Fibroblast of skin of scalp (primary cell): Measurements from ENCODE around the gene BMF.
"Not testable (repeated sequence)": the region's sequence is repeated elsewhere in the genome, so short reads cannot be mapped to it uniquely, and the experiment has no call there.

ENCODE experiments used
- DNase-seq: peaks from one replicate; pipeline ENCODE4 v3.0.0-alpha.2; 2013

The BMF gene

DNA sequence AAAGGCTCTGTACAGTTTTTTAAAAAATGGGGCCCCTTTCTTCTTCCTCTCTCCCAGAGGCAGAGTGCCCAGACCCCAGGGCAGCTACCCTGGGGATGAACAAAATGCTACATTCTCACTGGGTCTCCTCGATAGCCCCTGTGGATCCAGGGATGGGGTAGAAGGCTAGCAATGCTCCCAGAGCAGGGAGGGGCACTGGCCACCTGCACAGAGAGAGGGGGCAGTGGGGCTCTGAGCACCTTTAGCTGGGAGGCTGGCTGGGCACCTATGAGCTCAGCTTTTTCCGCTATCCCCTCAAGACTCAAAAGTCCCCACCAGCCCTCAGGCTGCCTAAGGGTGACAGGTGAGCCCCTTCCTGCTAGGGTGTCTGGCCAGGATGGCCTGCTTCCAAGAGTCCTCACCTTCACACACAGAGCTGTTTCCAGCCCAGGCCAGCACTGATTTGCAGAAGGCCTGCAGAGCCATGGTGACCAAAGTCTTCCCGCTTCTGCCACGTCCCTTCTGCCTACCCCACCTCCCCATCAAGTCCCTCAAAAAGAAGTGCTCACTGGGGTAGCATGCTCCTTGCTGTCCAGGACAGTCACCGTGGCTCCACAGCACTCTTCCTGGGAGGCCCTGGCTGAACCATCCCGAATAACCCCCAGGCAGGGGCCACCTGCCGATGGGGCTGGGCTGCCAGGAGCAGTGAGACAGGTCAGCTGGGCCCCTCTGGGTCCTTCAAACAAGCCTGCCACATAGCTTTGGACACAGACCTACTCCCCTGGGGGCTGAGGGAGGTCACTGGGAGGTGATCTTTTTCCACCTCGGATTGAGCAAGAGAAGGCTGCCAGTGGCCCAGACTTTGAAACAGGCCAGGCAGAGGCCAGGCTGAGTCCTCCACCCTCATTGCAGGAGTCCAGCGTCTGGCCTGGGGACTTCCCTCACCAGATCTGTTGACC, 20.4 kb downstream of the BMF start:
- no peak for DNase-seq

DNA sequence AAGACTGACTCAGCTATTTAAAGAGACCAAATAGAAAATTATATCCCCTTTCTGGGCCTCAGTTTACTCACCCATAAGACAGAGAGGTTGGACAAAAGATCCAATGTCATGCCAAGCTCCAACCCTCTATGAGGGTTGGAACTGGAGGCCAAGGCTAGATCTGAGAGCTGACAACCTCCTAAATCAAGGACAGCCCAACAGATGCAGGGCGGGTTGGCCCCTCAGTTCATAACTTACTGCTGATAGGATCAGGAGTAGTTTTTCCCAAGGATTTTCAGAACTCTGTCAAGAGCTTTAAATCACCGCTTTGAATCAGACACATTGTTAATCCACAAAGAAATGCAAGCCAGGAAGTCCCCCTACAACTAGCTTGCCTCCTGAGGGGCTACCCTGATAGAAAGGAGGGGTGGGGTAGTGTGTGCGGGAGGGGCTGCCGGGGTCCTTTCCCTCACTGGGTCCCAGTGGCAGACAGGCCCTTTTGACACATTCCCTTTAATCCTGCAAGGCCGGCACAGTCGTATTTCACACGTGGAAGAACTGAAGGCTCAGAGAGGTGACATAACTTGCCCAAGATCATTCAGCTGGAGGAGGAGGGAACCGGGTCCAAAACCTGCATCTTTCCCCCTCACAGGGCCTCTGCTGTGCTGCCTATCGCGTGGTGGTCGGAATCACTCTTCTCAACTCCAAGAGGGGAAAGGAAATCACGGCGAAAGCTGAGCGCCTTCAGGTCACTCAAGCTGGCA, 21.4 kb downstream of the BMF start:
- DNase-seq, result no peak

DNA sequence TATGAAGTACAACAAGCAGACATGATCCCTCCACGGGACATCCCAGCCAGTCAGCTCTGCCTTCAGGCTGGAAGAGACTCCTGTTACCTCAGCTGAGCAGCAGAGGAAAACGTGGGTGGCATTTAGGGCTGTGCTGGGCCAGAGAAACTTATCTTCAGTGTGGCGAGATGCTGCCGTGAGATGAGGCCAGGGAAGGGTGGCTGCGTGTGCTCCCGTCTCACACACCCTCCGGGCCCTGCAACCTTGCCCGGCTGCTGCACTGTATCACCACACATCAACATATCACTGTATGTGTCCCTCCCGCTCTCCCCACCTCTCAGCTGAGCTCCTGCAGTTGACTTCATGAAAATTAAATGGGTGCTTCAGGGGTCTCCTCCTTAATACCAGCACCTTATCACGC, 23.4 kb downstream of the BMF start:
- no peak for DNase-seq

DNA sequence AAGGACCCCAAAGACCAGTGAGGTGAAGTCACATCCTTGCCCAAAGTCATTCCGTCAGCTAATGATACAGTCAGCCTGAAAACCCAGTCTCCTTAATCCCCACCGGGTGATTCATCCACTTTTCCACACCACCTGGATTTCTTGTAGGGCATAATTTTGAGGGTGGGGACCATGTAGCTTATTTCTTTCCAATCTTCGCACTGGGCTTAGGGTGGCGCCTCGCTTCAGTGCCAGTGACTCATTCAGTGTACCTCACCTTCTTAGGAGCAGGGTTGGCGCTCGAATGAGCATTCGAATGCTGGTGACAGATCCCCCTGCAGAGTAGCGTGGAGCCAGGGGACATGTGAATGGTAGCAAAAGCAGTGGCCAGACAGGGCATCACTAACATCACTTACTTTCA, 24.0 kb downstream of the BMF start:
- DNase-seq, result no peak

DNA sequence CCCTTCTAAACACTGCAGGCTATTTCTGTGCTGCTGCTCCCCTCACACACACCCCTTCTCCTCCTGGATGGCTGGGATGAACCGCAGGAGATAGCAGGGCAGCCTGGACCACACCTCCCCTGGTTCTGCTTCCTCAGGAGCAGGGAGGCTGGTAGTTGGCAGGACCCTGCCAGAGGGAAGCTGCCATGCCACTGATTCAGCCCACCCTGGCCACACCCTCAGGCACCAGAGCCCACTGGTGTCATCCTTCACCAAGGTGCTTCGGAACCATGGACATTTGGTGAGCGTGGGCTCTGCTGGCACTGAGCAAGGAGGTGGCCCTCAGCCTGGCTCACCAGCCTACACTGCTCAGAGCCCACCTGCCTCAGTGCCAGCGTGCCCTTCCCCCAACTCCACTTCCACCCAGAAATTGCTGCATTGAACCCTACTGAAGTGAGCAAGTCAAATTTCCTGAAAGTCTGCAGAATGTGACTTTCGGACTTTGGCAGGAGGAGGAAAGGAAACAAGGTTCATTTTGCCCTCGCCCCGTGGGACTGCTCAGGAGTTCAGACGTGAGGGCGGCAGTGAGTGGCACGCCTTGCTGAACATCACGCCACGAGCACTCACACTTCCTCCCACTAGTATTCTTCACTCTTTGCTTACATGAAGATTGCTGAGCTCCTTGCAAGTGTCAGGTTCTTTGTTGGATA, 26.3 kb downstream of the BMF start:
- no peak for DNase-seq

DNA sequence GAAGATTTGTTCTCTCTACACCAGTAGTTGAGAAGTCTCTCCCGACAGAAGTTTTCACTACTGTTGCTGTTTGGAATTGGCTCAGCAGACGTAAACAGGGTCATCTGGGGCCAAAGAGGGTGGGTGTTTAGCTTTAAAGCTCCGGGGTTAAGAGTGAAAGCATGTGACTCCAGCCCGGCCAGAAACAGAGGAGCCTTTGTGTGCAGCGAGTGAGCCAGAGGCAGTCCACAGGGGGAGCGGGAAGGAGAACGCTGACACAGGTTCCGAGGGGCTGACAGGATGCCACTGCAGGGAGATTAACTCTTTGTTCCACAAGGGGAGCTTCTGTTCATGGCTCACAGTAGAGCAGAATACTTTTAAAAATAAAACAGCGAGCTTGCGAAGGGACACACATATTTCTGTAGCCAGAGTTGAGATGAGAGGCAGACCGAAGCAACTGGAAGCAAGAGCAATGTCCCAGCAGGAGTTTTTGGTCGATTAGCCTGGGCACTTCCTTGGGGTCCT, 26.9 kb downstream of the BMF start:
- DNase-seq, result peak; percentile 47

DNA sequence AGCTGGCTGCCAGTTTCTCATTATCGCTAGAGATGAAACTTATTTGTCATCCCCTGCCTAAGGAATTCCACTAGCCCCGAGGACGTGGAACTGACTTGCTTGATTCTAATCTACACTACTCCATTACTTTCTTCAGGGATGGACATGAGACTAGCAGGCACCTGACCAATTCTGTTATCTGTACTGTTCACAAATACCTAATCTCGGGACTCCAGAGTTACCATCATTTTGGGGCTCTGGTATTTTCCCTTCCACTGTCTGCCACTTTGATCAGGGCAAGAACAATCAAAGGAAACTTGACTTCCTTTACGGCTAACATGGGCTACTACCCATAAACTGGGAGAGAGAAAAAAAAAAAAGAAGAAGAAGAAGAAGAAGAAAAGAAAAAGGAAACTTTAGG, 27.8 kb downstream of the BMF start:
- DNase-seq, result no peak

DNA sequence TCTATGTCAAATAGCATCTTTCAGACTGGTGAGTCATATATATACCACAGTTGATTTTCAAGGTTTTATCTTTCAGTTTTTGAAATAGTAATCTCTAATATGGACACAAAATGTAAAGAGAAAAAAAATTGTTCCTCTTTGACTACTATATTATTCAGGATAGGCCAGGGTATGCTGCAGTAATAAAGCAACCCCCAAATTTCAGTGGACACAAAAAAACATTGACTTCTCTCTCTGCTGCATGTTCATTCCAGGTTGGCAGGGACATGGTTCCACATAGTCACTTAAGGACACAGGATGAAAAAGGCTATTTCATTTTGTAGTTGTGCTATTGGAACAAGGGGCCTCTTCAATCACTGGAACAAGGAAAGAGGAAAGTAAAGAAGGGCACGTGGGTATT, 28.6 kb downstream of the BMF start:
- DNase-seq, result no peak

DNA sequence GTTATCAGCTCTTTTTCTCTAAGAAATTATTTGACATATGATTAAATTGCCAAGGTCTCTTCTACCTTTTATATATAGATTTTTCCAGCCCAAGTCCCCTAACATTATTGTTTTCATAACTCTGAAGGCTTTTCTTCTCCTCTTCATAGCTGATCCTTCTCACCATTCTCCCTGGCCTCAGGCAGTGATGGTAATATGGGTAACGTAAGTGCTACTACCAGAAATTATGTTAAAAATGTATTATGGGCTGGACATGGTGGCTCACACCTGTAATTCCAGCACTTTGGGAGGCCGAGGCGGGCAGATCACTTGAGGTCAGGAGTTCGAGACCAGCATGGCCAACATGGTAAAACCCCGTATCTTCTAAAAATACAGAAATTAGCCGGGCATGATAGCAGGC, 29.2 kb downstream of the BMF start:
- DNase-seq, result no peak

DNA sequence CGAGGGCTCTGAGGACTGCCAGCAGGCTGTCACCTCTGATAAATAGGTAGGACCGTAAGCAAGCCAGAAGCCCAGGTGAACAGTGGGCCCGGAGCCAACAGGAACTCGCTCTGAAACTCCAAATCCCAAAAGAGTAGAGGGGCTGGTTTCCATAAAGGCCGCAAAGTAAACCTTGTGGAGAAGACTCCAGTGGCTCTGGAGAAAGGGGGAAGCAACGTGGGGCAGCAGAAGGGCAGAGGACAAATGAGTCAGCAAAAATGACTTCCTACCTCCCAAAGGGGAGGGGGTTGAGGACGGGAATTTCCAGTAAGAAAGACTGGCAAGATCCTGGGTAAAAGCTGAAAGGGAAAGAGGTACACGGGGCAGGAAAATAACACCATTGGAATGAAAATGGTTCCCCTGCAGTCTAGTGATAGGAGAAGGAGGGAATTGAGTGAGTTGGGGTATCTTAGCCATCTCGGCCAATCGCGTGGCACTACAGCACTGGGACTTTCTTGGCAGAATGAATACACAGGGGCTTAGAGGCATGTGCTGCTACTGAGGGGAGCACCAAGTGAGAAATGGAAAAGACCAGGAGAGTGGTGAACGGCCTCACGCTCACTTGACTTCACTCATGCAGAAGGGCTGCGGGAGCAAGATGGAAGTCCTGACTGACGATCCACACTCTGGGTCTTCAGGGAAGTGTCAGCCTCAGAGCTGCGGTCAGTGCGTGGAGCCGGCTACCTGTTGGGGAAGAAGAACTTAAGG, 33.2 kb downstream of the BMF start:
- no peak for DNase-seq

DNA sequence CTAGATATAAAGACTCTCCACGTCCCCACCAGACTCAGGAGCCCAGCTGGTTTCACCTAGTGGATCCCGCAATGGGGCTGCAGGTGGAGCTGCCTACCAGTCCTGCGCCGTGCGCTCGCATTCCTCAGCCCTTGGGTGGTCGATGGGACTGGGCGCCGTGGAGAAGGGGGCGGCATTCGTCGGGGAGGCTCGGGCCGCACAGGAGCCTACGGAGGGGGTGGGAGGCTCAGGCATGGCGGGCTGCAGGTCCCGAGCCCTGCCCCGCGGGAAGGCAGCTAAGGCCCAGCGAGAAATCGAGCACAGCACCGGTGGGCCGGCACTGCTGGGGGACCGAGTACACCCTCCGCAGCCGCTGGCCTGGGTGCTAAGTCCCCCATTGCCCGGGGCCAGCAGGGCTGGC, 34.0 kb downstream of the BMF start:
- DNase-seq, result not testable (repeated sequence)

DNA sequence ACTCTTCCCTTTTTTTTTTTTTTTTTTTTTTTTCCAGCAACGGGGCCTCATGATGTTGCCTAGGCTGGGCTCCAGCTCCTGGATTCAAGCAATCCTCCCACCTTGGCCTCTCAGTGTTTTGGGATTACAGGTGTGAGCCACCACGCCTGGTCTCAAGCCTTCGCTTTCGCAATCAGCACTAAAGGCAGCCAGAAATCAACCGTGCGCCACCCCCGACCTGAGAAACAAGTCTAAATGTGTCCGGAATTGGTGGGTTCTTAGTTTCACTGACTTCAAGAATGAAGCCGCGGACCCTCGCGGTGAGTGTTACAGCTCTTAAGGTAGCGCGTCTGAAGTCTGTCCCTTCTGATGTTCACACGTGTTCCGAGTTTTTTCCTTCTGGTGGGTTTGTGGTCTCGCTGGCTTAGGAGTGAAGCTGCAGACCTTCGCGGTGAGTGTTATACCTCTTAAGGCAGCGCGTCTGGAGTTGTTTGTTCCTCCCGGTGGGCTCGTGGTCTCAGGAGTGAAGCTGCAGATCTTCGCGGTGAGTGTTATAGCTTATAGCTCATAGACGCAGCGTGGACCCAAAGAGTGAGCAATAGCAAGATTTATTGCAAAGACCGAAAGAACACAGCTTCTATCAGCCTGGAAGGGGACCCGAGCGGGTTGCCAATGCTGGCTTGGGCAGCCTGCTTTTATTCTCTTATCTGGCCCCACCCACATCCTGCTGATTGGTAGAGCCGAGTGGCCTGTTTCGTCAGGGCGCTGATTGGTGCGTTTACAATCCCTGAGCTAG, 34.8 kb downstream of the BMF start:
- not testable (repeated sequence) for DNase-seq

DNA sequence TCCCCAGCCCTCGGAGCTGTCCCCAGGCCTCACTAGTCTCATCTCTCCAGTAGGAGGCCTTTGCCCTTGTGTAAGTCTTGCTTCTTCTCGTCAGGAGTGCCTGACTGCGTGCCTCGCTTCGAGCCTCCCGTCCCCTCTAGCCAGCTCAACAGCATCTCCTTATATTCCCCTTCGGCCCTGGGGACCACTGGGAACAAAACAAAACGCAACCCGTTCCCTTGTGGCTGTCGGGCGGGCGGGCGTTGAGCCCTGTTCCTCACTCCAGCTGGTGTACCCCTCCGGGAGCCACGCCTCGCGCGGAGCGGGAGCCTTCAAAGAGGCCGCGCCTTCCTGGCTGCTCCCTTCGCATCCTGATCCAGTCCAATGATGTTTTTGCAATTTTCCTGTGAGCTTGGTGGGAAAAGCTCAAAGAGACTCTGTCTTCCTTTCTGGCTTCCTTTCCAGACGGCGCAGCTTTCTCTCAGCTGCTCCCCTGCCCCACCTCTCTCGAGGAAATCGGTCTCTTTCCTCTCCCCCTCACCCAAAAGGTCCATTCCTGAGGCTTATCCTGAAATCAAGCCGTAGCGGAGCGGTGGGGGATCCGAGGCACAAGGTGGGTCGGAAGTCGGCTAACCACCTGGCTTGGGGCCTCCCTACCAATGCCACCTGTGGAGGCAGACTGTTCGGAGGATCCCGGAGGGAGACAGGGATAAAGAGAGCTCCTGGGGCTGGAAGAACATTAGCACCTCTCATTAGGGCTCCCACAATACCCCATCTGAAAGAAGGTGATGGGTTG, 36.3 kb downstream of the BMF start:
- no peak for DNase-seq

DNA sequence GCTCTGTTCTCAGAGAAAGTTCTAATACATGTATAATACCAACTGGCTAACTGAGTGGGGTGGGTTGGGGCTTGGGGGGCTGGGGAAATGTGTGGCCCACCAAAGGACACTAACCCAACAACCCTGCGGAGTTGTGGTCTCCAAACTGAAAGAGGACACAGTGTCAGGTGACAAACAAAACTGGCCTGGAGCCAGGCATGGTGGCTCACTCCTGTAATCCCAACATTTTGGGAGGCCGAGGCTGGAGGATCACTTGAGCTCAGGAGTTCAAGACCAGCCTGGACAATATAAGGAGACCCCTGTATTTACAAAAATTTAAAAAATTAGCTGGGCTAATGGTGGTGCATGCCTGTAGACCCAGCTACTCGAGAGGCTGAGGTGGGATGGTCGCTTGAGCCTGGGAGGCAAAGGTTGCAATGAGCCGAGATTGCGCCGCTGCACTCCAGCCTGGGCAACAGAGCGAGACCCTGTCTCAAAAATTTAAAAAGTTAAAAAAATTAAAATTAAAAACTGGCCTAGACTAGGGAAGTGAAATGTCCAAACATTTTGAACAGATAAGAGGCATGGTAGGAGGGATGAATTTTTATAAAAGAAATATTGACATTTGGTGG, 38.0 kb downstream of the BMF start:
- DNase-seq, result no peak

DNA sequence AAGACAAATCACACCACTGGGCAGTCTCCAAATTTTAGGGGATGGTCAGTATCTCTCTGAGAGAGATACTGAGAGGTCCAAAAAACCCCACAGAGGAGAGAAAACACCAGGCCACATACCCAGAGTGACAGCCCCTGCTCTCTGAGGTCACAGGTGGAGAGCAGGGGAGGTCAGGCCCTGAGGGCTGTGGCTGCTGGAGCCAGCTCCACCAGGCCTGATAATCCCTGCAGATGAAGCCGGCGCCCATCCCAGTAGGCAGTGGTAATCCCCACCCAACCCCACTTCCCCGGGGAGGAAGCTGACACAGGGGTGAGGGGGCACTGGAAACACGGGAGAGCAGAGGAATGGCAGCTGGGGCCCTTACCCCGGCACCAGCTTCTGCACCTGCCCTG, 38.5 kb downstream of the BMF start:
- no peak for DNase-seq

DNA sequence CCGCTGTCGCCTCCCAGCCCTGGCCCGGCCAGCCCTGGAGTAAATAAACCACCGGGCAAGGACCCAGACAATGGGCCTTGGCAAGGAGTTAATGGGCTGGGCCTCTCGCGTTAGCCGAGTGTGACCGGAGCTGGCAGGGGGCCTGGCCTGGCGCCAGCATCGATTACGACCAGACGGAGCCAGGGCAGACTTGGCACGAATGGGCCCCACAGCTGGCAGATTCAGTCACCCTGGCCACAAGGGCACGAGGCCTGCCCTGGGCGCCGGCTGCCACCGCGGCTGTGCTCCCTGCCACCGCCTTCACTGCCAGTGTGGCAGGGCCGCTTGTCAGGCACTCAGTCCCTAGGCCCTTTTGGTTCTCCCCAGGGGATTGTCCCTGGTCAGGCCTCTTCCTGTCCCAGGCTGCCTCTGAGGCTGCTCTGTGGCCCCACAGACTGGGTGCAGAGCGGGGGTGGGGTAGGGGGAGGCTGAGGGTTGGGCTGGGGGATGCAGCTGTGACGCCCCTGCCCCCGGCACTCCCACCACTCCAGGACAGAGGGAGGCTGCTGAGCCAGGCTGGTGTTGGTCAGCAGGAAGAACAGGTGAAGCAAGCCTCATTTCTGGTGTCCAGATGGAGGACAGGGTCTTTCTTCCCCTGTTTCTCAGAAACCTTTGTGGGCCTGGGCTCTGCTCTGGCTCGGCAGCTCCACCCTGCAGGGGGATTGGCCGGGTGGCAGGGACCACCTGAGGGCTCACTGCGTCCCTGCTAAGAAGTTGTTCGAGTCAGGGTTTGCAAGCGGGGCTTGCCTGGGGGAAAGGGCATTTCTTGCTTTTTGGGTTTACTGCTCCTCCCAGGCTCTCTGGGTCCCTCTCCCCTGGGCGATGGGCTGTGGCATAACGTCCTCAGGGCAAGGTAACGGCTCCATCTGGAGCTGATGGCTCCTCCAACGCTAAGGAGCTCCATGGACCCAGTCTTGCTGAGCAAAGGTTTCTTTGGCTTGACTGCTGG, 39.2 kb downstream of the BMF start:
- peak; percentile 85 for DNase-seq

DNA sequence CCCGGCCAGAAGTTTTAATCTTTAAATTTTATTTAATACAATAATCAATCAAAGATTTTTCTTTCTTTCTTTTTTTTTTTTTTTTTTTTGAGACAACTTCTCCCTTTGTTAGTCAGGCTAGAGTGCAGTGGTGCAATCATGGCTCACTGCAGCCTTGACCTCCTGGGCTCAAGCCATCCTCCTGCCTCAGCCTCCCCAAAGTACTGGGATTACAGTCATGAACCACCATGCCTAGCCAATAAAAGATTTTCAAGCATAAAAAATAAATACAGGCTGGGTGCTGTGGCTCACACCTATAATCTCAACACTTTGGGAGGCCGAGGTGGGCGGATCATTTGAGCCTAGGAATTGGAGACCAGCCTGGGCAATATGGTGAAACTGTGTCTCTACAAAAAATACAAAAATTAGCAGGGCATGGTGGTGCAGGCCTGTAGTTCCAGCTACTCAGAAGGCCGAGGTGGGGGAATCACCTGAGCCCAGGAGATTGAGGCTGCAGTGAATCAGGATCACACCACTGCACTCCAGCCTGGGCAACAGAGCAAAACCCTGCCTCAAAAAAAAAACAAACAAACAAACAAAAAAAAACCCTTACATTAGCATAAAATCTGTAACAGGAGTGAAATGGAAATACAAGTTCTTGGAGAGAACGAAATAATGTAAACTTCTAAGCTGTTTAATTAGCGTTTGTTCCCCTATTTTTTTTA, 40.6 kb downstream of the BMF start:
- no peak for DNase-seq

DNA sequence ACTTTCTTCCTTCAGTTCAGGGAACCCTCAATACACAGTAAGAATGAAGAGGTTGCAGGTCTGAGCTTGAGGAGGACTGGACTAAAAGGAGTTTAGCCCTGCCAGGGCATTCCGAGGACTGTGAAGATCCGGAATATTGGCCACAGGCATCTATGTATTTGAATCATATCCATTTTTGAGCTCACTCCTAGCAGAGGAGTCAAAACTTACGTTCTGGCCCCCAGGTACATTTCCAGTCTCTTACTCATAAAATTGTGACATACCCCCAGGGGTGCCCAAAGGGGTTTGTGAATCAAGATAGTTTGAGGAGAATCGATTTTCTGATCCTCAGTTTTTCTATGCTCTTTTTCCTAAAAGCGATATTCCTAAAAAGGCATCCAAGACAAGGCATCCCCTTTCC, 42.1 kb downstream of the BMF start:
- DNase-seq, result peak; percentile 18
